Measurements from ENCODE around the gene CORIN.

The CORIN gene

GRCh38 chr4:47661741-47662140 is 176.1 kb downstream of the CORIN start:
- no peaks in the 10 kb centered on the region for H3K4me1 ChIP-seq (ENCODE audit: control insufficient read depth, insufficient read depth, low read length, poor library complexity, severe bottlenecking)
- DNase-seq, result no peak
- no peak overlapping the region for H3K4me3 ChIP-seq (ENCODE audit: insufficient read depth, low read depth, low read length, poor library complexity, severe bottlenecking)
- H3K27ac ChIP-seq (ENCODE audit: insufficient read depth, low read length, poor library complexity, severe bottlenecking), result no peak overlapping the region
- H3K9me3 ChIP-seq (ENCODE audit: control insufficient read depth, low read length), result no peaks in the 10 kb centered on the region
- no peaks in the 10 kb centered on the region for H3K27me3 ChIP-seq (replicated peaks; ENCODE audit: control insufficient read depth, insufficient read depth, low read length, poor library complexity, severe bottlenecking)
- no peaks in the 10 kb centered on the region for H3K36me3 ChIP-seq (ENCODE audit: control insufficient read depth, insufficient read depth, low read length)

GRCh38 chr4:47659342-47659741 is 178.5 kb downstream of the CORIN start:
- H3K9me3 ChIP-seq (ENCODE audit: control insufficient read depth, low read length), result no peaks in the 10 kb centered on the region
- H3K4me1 ChIP-seq (ENCODE audit: control insufficient read depth, insufficient read depth, low read length, poor library complexity, severe bottlenecking), result no peaks in the 10 kb centered on the region
- no peak for DNase-seq
- no peak overlapping the region for H3K4me3 ChIP-seq (ENCODE audit: insufficient read depth, low read depth, low read length, poor library complexity, severe bottlenecking)
- no peaks in the 10 kb centered on the region for H3K36me3 ChIP-seq (ENCODE audit: control insufficient read depth, insufficient read depth, low read length)
- no peak overlapping the region for H3K27ac ChIP-seq (ENCODE audit: insufficient read depth, low read length, poor library complexity, severe bottlenecking)
- no peaks in the 10 kb centered on the region for H3K27me3 ChIP-seq (replicated peaks; ENCODE audit: control insufficient read depth, insufficient read depth, low read length, poor library complexity, severe bottlenecking)

- DNase-seq, result no peak
- Histone ChIP-seq H3K36me3 (ENCODE audit: control insufficient read depth, insufficient read depth, low read length) (no peaks in the 10 kb centered on the region), H3K4me3 (ENCODE audit: insufficient read depth, low read depth, low read length, poor library complexity, severe bottlenecking) (no peak overlapping the region), H3K9me3 (ENCODE audit: control insufficient read depth, low read length) (no peaks in the 10 kb centered on the region), H3K27me3 (replicated peaks; ENCODE audit: control insufficient read depth, insufficient read depth, low read length, poor library complexity, severe bottlenecking) (no peaks in the 10 kb centered on the region), H3K4me1 (ENCODE audit: control insufficient read depth, insufficient read depth, low read length, poor library complexity, severe bottlenecking) (no peaks in the 10 kb centered on the region), H3K27ac (ENCODE audit: insufficient read depth, low read length, poor library complexity, severe bottlenecking) (no peak overlapping the region)
Observed at GRCh38 chr4:47654972-47655693, 182.7 kb downstream of the CORIN start.

GRCh38 chr4:47652092-47652491 is 185.8 kb downstream of the CORIN start:
- no peaks in the 10 kb centered on the region for H3K4me1 ChIP-seq (ENCODE audit: control insufficient read depth, insufficient read depth, low read length, poor library complexity, severe bottlenecking)
- H3K9me3 ChIP-seq (ENCODE audit: control insufficient read depth, low read length), result no peaks in the 10 kb centered on the region
- H3K27ac ChIP-seq (ENCODE audit: insufficient read depth, low read length, poor library complexity, severe bottlenecking), result no peak overlapping the region
- H3K36me3 ChIP-seq (ENCODE audit: control insufficient read depth, insufficient read depth, low read length), result no peaks in the 10 kb centered on the region
- no peak overlapping the region for H3K4me3 ChIP-seq (ENCODE audit: insufficient read depth, low read depth, low read length, poor library complexity, severe bottlenecking)
- no peaks in the 10 kb centered on the region for H3K27me3 ChIP-seq (replicated peaks; ENCODE audit: control insufficient read depth, insufficient read depth, low read length, poor library complexity, severe bottlenecking)
- no peak for DNase-seq

- no peaks in the 10 kb centered on the region for H3K4me1 ChIP-seq (ENCODE audit: control insufficient read depth, insufficient read depth, low read length, poor library complexity, severe bottlenecking)
- DNase-seq, result no peak
- H3K36me3 ChIP-seq (ENCODE audit: control insufficient read depth, insufficient read depth, low read length), result no peaks in the 10 kb centered on the region
- H3K27ac ChIP-seq (ENCODE audit: insufficient read depth, low read length, poor library complexity, severe bottlenecking), result no peak overlapping the region
- H3K9me3 ChIP-seq (ENCODE audit: control insufficient read depth, low read length), result no peaks in the 10 kb centered on the region
- H3K27me3 ChIP-seq (replicated peaks; ENCODE audit: control insufficient read depth, insufficient read depth, low read length, poor library complexity, severe bottlenecking), result no peaks in the 10 kb centered on the region
- no peak overlapping the region for H3K4me3 ChIP-seq (ENCODE audit: insufficient read depth, low read depth, low read length, poor library complexity, severe bottlenecking)
Observed at GRCh38 chr4:47651231-47651630, 186.6 kb downstream of the CORIN start.

GRCh38 chr4:47650584-47651130 is 187.2 kb downstream of the CORIN start:
- H3K36me3 ChIP-seq (ENCODE audit: control insufficient read depth, insufficient read depth, low read length), result no peaks in the 10 kb centered on the region
- no peaks in the 10 kb centered on the region for H3K27me3 ChIP-seq (replicated peaks; ENCODE audit: control insufficient read depth, insufficient read depth, low read length, poor library complexity, severe bottlenecking)
- H3K27ac ChIP-seq (ENCODE audit: insufficient read depth, low read length, poor library complexity, severe bottlenecking), result no peak overlapping the region
- H3K4me3 ChIP-seq (ENCODE audit: insufficient read depth, low read depth, low read length, poor library complexity, severe bottlenecking), result no peak overlapping the region
- no peak for DNase-seq
- H3K4me1 ChIP-seq (ENCODE audit: control insufficient read depth, insufficient read depth, low read length, poor library complexity, severe bottlenecking), result no peaks in the 10 kb centered on the region
- no peaks in the 10 kb centered on the region for H3K9me3 ChIP-seq (ENCODE audit: control insufficient read depth, low read length)

GRCh38 chr4:47647544-47647943 is 190.3 kb downstream of the CORIN start:
- Histone ChIP-seq H3K27ac (ENCODE audit: insufficient read depth, low read length, poor library complexity, severe bottlenecking) (no peak overlapping the region), H3K36me3 (ENCODE audit: control insufficient read depth, insufficient read depth, low read length) (no peaks in the 10 kb centered on the region), H3K9me3 (ENCODE audit: control insufficient read depth, low read length) (no peaks in the 10 kb centered on the region)

GRCh38 chr4:47647029-47647428 is 190.8 kb downstream of the CORIN start:
- DNase-seq, result no peak
- H3K27me3 ChIP-seq (replicated peaks; ENCODE audit: control insufficient read depth, insufficient read depth, low read length, poor library complexity, severe bottlenecking), result no peaks in the 10 kb centered on the region
- no peaks in the 10 kb centered on the region for H3K4me1 ChIP-seq (ENCODE audit: control insufficient read depth, insufficient read depth, low read length, poor library complexity, severe bottlenecking)
- H3K36me3 ChIP-seq (ENCODE audit: control insufficient read depth, insufficient read depth, low read length), result no peaks in the 10 kb centered on the region
- H3K4me3 ChIP-seq (ENCODE audit: insufficient read depth, low read depth, low read length, poor library complexity, severe bottlenecking), result no peak overlapping the region
- H3K9me3 ChIP-seq (ENCODE audit: control insufficient read depth, low read length), result no peaks in the 10 kb centered on the region
- H3K27ac ChIP-seq (ENCODE audit: insufficient read depth, low read length, poor library complexity, severe bottlenecking), result no peak overlapping the region

More at GRCh38 chr4:47647544-47647943, 190.3 kb downstream of the CORIN start:
- DNase-seq, result no peak
- no peaks in the 10 kb centered on the region for H3K27me3 ChIP-seq (replicated peaks; ENCODE audit: control insufficient read depth, insufficient read depth, low read length, poor library complexity, severe bottlenecking)
- no peaks in the 10 kb centered on the region for H3K4me1 ChIP-seq (ENCODE audit: control insufficient read depth, insufficient read depth, low read length, poor library complexity, severe bottlenecking)
- no peak overlapping the region for H3K4me3 ChIP-seq (ENCODE audit: insufficient read depth, low read depth, low read length, poor library complexity, severe bottlenecking)

- Histone ChIP-seq H3K9me3 (ENCODE audit: control insufficient read depth, low read length) (no peaks in the 10 kb centered on the region), H3K4me1 (ENCODE audit: control insufficient read depth, insufficient read depth, low read length, poor library complexity, severe bottlenecking) (no peaks in the 10 kb centered on the region), H3K4me3 (ENCODE audit: insufficient read depth, low read depth, low read length, poor library complexity, severe bottlenecking) (no peak overlapping the region), H3K27ac (ENCODE audit: insufficient read depth, low read length, poor library complexity, severe bottlenecking) (no peak overlapping the region), H3K36me3 (ENCODE audit: control insufficient read depth, insufficient read depth, low read length) (no peaks in the 10 kb centered on the region), H3K27me3 (replicated peaks; ENCODE audit: control insufficient read depth, insufficient read depth, low read length, poor library complexity, severe bottlenecking) (no peaks in the 10 kb centered on the region)
- no peak for DNase-seq
Observed at GRCh38 chr4:47646372-47646771, 191.5 kb downstream of the CORIN start.

GRCh38 chr4:47643845-47644244 is 194.0 kb downstream of the CORIN start:
- DNase-seq, result no peak
- H3K36me3 ChIP-seq (ENCODE audit: control insufficient read depth, insufficient read depth, low read length), result no peaks in the 10 kb centered on the region

More at GRCh38 chr4:47643845-47644244, 194.0 kb downstream of the CORIN start:
- no peak overlapping the region for H3K27ac ChIP-seq (ENCODE audit: insufficient read depth, low read length, poor library complexity, severe bottlenecking)
- H3K9me3 ChIP-seq (ENCODE audit: control insufficient read depth, low read length), result no peaks in the 10 kb centered on the region
- H3K4me3 ChIP-seq (ENCODE audit: insufficient read depth, low read depth, low read length, poor library complexity, severe bottlenecking), result no peak overlapping the region
- no peaks in the 10 kb centered on the region for H3K27me3 ChIP-seq (replicated peaks; ENCODE audit: control insufficient read depth, insufficient read depth, low read length, poor library complexity, severe bottlenecking)
- H3K4me1 ChIP-seq (ENCODE audit: control insufficient read depth, insufficient read depth, low read length, poor library complexity, severe bottlenecking), result no peaks in the 10 kb centered on the region
